Hepatocyte (in vitro differentiated cells): ENCODE measurements around the gene PHF19. TPM values are rescaled to one million over a fixed set of nuclear protein-coding genes. Genes with fewer than 3 reads are reported as not detected.

ENCODE experiments used
- DNase-seq: peaks from one replicate; pipeline ENCODE4 v3.0.0-alpha.2; 2016; ENCODE audit warnings: low spot score
- H2AFZ ChIP-seq: fragments of 200-600 bp; sonication (generic); 2 replicates; pipeline ENCODE4 v1.6.0; 2016; ENCODE audit warnings: antibody characterized with exemption, mild to moderate bottlenecking
- H3K27ac ChIP-seq: fragments of 200-600 bp; sonication (generic); 2 replicates; pipeline ENCODE4 v1.5.1; 2016; ENCODE audit warnings: mild to moderate bottlenecking
- H3K27me3 ChIP-seq: fragments of 200-600 bp; sonication (generic); 2 replicates; pipeline ENCODE4 v1.6.1; 2016
- H3K36me3 ChIP-seq: fragments of 200-600 bp; sonication (generic); replicated peaks from 2 replicates; pipeline ENCODE4 v1.5.1; 2016; ENCODE audit warnings: low read depth; ENCODE audit not compliant: insufficient read depth
- H3K4me1 ChIP-seq: fragments of 200-600 bp; sonication (generic); 2 replicates; pipeline ENCODE4 v1.5.1; 2016; ENCODE audit warnings: mild to moderate bottlenecking, moderate library complexity; ENCODE audit not compliant: insufficient read depth
- H3K4me2 ChIP-seq: fragments of 200-600 bp; sonication (generic); 2 replicates; pipeline ENCODE4 v1.6.0; 2016
- H3K4me3 ChIP-seq: fragments of 200-600 bp; sonication (generic); 2 replicates; pipeline ENCODE4 v1.5.1; 2016; ENCODE audit warnings: mild to moderate bottlenecking
- H3K79me2 ChIP-seq: fragments of 200-600 bp; sonication (generic); 2 replicates; pipeline ENCODE4 v1.6.0; 2017; ENCODE audit warnings: mild to moderate bottlenecking
- H3K9me2 ChIP-seq: fragments of 200-600 bp; sonication (generic); replicated peaks from 2 replicates; pipeline ENCODE4 v1.6.0; 2017; ENCODE audit warnings: mild to moderate bottlenecking; ENCODE audit not compliant: insufficient read depth
- H3K9me3 ChIP-seq: fragments of 200-600 bp; sonication (generic); 2 replicates; pipeline ENCODE4 v1.5.1; 2016; ENCODE audit warnings: low read depth, mild to moderate bottlenecking
- H4K20me1 ChIP-seq: fragments of 200-600 bp; sonication (generic); 2 replicates; pipeline ENCODE4 v1.6.0; 2016; ENCODE audit warnings: mild to moderate bottlenecking; ENCODE audit not compliant: insufficient read depth, poor library complexity, severe bottlenecking
- CTCF ChIP-seq: fragments of 200-600 bp; sonication (generic); IDR thresholded peaks from 2 replicates; pipeline ENCODE4 v1.5.1; 2016; ENCODE audit warnings: antibody characterized with exemption, mild to moderate bottlenecking; ENCODE audit not compliant: poor library complexity
- EZH2 ChIP-seq: fragments of 200-600 bp; sonication (generic); IDR thresholded peaks from 2 replicates; pipeline ENCODE4 v1.6.1; 2016; ENCODE audit warnings: antibody characterized with exemption, mild to moderate bottlenecking, borderline replicate concordance
- EZH2phosphoT487 ChIP-seq: fragments of 200-600 bp; sonication (generic); IDR thresholded peaks from one replicate; pipeline ENCODE4 v1.6.1; 2018; ENCODE audit warnings: antibody characterized with exemption, mild to moderate bottlenecking, low read depth, moderate library complexity; ENCODE audit not compliant: unreplicated experiment, severe bottlenecking
- WGBS: methylation state at CpG from one replicate; pipeline ENCODE4 v1.1.6; 2016; ENCODE audit warnings: low lambda C conversion rate; ENCODE audit errors: missing lambda C conversion rate; 5-methylcytosine and 5-hydroxymethylcytosine counted together
- polyA plus RNA-seq: library from polyadenylated mRNA; unstranded; fragments of >200 nt; fragmentation: Nextera tagmentation; extraction: Ambion mirVana; gene quantifications from 2 replicates; pipeline ENCODE4 v1.2.1, GENCODE V29; 2016
- total RNA-seq: library from RNA; depleted of rRNA; stranded (reverse); fragments of >200 nt; gene quantifications from 2 replicates; pipeline ENCODE4 v1.2.3, GENCODE V29; 2014

The PHF19 gene
- total and polyA plus RNA-seq, 2 experiments from 2014 or later, result 30.9 to 34.8 TPM

GRCh38 chr9:120891245-120891883, 14.4 kb upstream of the PHF19 start:
- no peaks in the 10 kb centered on the region for H3K36me3 ChIP-seq
- H4K20me1 ChIP-seq, result no peaks in the 10 kb centered on the region
- no peaks in the 10 kb centered on the region for H3K79me2 ChIP-seq
- DNase-seq, result no peak
- H3K27me3 ChIP-seq, result peaks cover 6% of the 10 kb centered on the region
- no peaks in the 10 kb centered on the region for H3K9me3 ChIP-seq
- H3K27ac ChIP-seq, result peak overlapping the region; percentile 87
- TF ChIP-seq CTCF, result no peak
- TF ChIP-seq EZH2, result no peak
- TF ChIP-seq EZH2phosphoT487, result no peak
- H3K4me3 ChIP-seq, result no peak overlapping the region
- 79% methylated on average over 10 of the region's 10 CpGs for WGBS
- H3K9me2 ChIP-seq, result no peaks in the 10 kb centered on the region
- no peak overlapping the region for H2AFZ ChIP-seq
- H3K4me2 ChIP-seq, result no peak overlapping the region
- peaks cover 24% of the 10 kb centered on the region for H3K4me1 ChIP-seq

GRCh38 chr9:120890320-120891244, 13.6 kb upstream of the PHF19 start:
- TF ChIP-seq CTCF (no peak), EZH2phosphoT487 (peak; percentile 7)
- peak overlapping the region; percentile 11 for H3K4me2 ChIP-seq
- no peak overlapping the region for H2AFZ ChIP-seq
- DNase-seq, result no peak
- H3K79me2 ChIP-seq, result no peaks in the 10 kb centered on the region
- no peak overlapping the region for H3K4me3 ChIP-seq
- H3K27me3 ChIP-seq, result peaks cover 6% of the 10 kb centered on the region
- peak overlapping the region; percentile 87 for H3K27ac ChIP-seq
- H3K36me3 ChIP-seq, result no peaks in the 10 kb centered on the region
- H3K9me3 ChIP-seq, result no peaks in the 10 kb centered on the region
- no peaks in the 10 kb centered on the region for H3K9me2 ChIP-seq
- H4K20me1 ChIP-seq, result no peaks in the 10 kb centered on the region
- 47% methylated on average over 13 of the region's 14 CpGs for whole genome bisulfite sequencing
- H3K4me1 ChIP-seq, result peaks cover 32% of the 10 kb centered on the region

- Histone ChIP-seq H3K27me3 (peaks cover 1% of the 10 kb centered on the region), H3K4me3 (no peak overlapping the region), H3K79me2 (no peaks in the 10 kb centered on the region), H3K9me3 (no peaks in the 10 kb centered on the region), H2AFZ (no peak overlapping the region), H3K4me2 (peak overlapping the region; percentile 11), H3K9me2 (no peaks in the 10 kb centered on the region), H4K20me1 (no peaks in the 10 kb centered on the region), H3K4me1 (peaks cover 33% of the 10 kb centered on the region), H3K36me3 (no peaks in the 10 kb centered on the region), H3K27ac (peak overlapping the region; percentile 87)
- TF ChIP-seq EZH2 (no peak), EZH2phosphoT487 (peak; percentile 73)
- no peak for DNase-seq
- 100% methylated on average over 1 of the region's 1 CpG for WGBS
Observed at GRCh38 chr9:120889606-120890271, 12.8 kb upstream of the PHF19 start.

- Histone ChIP-seq H4K20me1 (no peaks in the 10 kb centered on the region), H3K9me3 (no peaks in the 10 kb centered on the region), H3K27me3 (no peaks in the 10 kb centered on the region), H2AFZ (no peak overlapping the region), H3K27ac (no peak overlapping the region), H3K4me2 (no peak overlapping the region), H3K4me3 (no peak overlapping the region), H3K4me1 (peaks cover 32% of the 10 kb centered on the region), H3K79me2 (no peaks in the 10 kb centered on the region), H3K9me2 (no peaks in the 10 kb centered on the region), H3K36me3 (no peaks in the 10 kb centered on the region)
- no peak for DNase-seq
- TF ChIP-seq EZH2 (no peak), EZH2phosphoT487 (no peak), CTCF (no peak)
Observed at GRCh38 chr9:120888626-120889025, 11.6 kb upstream of the PHF19 start.
